ENCODE results near the gene TMPRSS6. TPM values are rescaled to one million over a fixed set of nuclear protein-coding genes. Genes with fewer than 3 reads are reported as not detected.

The TMPRSS6 gene
- total and polyA plus RNA-seq, 2 donors (not counting 1 experiment from before 2014, with no cell fraction given): 0.03 TPM; not detected in 1

DNA sequence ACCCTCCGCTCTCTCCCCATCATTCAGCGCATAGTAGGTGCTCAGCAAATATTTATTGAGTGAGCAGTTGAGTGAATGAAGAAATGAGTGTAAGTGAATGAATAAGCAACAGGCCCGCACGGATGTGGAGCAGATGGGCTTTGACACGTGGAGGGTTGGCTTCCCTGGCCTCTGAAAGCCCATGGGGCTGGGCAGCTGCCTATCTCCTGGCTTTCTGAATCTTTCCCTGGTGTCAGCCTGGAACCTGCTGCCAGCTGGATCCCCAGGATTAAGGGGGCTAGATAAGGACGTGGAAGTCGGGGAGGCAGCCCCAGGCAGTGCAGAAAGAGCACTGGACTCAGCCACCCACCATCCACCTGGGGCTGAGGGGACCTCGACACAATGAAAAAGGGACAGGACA, 27.6 kb upstream of the TMPRSS6 start:
- no peaks in the 10 kb centered on the region for H3K36me3 ChIP-seq (replicated peaks in 1 of 2; ENCODE audit: control extremely low read depth in 1 of 2, control insufficient read depth in 1 of 2, extremely low read depth in 1 of 2, insufficient read depth in 2 of 2, low read length in 1 of 2)
- H3K9me3 ChIP-seq (ENCODE audit: control extremely low read depth in 1 of 3, control insufficient read depth in 2 of 3, insufficient read depth in 1 of 3, low read length in 2 of 3): no peaks in the 10 kb centered on the region
- Mint-ChIP-seq H3K4me1 (peaks cover 8% of the 10 kb centered on the region), H3K4me3 (no peak overlapping the region), H3K9me3 (ENCODE audit: insufficient read depth) (no peaks in the 10 kb centered on the region), H3K27me3 (no peaks in the 10 kb centered on the region), H3K27ac (no peak overlapping the region)
- no peaks in the 10 kb centered on the region for H3K4me1 ChIP-seq (ENCODE audit: control insufficient read depth in 2 of 2, insufficient read depth in 2 of 2, low read length in 2 of 2)
- intact Hi-C loops (cut with micrococcal nuclease): no loop called here
- no peak for ATAC-seq (ENCODE audit: low read depth)
- no peak overlapping the region for H3K9ac ChIP-seq (ENCODE audit: low read length)
- 91% methylated on average over 6 of the region's 8 CpGs for WGBS (ENCODE audit: insufficient coverage)
- no peak overlapping the region for H3K4me3 ChIP-seq (ENCODE audit: control extremely low read depth in 1 of 5, extremely low read depth in 1 of 5, insufficient read depth in 1 of 5, low read depth in 2 of 5, low read length in 4 of 5)
- POLR2A ChIA-PET: no interaction called here
- no peaks in the 10 kb centered on the region for H3K79me2 ChIP-seq (ENCODE audit: control insufficient read depth, insufficient read depth, low read length)
- H2AFZ ChIP-seq (ENCODE audit: insufficient read depth, low read depth, low read length, poor library complexity, severe bottlenecking): no peak overlapping the region
- no peaks in the 10 kb centered on the region for H3K27me3 ChIP-seq (replicated peaks in 1 of 4; ENCODE audit: control extremely low read depth in 1 of 4, control insufficient read depth in 3 of 4, insufficient read depth in 4 of 4, low read length in 3 of 4)
- no peak for DNase-seq
- no peak overlapping the region for H3K27ac ChIP-seq (ENCODE audit: low read length in 2 of 2)
- H3K4me2 ChIP-seq (replicated peaks; ENCODE audit: low read depth, low read length, poor library complexity, severe bottlenecking): no peak overlapping the region
- CTCF ChIA-PET: interaction anchor here (1.4 kb wide), 1 partner anchor 15 kb away, joined by 3 read pairs; no protein-coding TSS in a partner anchor
- TF ChIP-seq, protein P1, sequence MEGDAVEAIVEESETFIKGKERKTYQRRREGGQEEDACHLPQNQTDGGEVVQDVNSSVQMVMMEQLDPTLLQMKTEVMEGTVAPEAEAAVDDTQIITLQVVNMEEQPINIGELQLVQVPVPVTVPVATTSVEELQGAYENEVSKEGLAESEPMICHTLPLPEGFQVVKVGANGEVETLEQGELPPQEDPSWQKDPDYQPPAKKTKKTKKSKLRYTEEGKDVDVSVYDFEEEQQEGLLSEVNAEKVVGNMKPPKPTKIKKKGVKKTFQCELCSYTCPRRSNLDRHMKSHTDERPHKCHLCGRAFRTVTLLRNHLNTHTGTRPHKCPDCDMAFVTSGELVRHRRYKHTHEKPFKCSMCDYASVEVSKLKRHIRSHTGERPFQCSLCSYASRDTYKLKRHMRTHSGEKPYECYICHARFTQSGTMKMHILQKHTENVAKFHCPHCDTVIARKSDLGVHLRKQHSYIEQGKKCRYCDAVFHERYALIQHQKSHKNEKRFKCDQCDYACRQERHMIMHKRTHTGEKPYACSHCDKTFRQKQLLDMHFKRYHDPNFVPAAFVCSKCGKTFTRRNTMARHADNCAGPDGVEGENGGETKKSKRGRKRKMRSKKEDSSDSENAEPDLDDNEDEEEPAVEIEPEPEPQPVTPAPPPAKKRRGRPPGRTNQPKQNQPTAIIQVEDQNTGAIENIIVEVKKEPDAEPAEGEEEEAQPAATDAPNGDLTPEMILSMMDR (IDR thresholded peaks at IDR 0.05): no peak
- no peak for TF ChIP-seq EZH2 (IDR thresholded peaks at IDR 0.05; ENCODE audit: borderline replicate concordance, insufficient read depth, low read depth, low read length, poor library complexity, severe bottlenecking)
- no peaks in the 10 kb centered on the region for H4K20me1 ChIP-seq (ENCODE audit: control insufficient read depth, insufficient read depth, low read length, poor library complexity, severe bottlenecking)

DNA sequence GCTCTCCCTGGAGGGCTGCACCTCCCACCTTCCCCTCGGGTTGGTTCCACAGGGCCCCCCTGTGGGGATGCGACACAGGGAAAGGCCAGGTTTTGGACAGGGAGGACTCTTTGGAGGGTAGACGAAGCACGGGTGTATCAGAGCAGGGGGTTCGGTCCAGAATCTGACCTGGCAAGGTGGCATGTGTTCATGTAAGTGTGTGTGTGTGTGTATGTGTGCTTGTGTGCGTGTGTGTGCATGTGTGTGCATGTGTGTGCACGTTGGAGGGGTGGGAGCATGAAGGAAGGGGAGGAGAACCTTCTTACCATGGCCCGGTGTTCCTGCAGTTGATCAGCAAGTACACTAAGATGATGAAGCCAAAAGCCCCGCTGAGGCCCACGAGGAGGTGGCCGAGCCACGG, 25.5 kb upstream of the TMPRSS6 start:
- H3K9ac ChIP-seq (ENCODE audit: low read length): no peak overlapping the region
- no peak overlapping the region for H2AFZ ChIP-seq (ENCODE audit: insufficient read depth, low read depth, low read length, poor library complexity, severe bottlenecking)
- no peaks in the 10 kb centered on the region for H3K9me3 ChIP-seq (ENCODE audit: control extremely low read depth in 1 of 3, control insufficient read depth in 2 of 3, insufficient read depth in 1 of 3, low read length in 2 of 3)
- ChIA-PET POLR2A (no interaction called here), CTCF (no interaction called here)
- H3K79me2 ChIP-seq (ENCODE audit: control insufficient read depth, insufficient read depth, low read length): no peaks in the 10 kb centered on the region
- no peaks in the 10 kb centered on the region for H3K9me3 Mint-ChIP-seq (ENCODE audit: insufficient read depth)
- no peaks in the 10 kb centered on the region for H3K27me3 Mint-ChIP-seq
- H3K4me1 ChIP-seq (ENCODE audit: control insufficient read depth in 2 of 2, insufficient read depth in 2 of 2, low read length in 2 of 2): no peaks in the 10 kb centered on the region
- ATAC-seq (ENCODE audit: low read depth) (no peak), DNase-seq (no peak)
- 96% methylated on average over 11 of the region's 12 CpGs for WGBS (ENCODE audit: insufficient coverage)
- no peak overlapping the region for H3K27ac ChIP-seq (ENCODE audit: low read length in 2 of 2)
- no peak for TF ChIP-seq EZH2 (IDR thresholded peaks at IDR 0.05; ENCODE audit: borderline replicate concordance, insufficient read depth, low read depth, low read length, poor library complexity, severe bottlenecking)
- TF ChIP-seq, protein P1 (IDR thresholded peaks at IDR 0.05): no peak
- no peaks in the 10 kb centered on the region for H3K27me3 ChIP-seq (replicated peaks in 1 of 4; ENCODE audit: control extremely low read depth in 1 of 4, control insufficient read depth in 3 of 4, insufficient read depth in 4 of 4, low read length in 3 of 4)
- H3K36me3 ChIP-seq (replicated peaks in 1 of 2; ENCODE audit: control extremely low read depth in 1 of 2, control insufficient read depth in 1 of 2, extremely low read depth in 1 of 2, insufficient read depth in 2 of 2, low read length in 1 of 2): no peaks in the 10 kb centered on the region
- no peak overlapping the region for H3K4me3 ChIP-seq (ENCODE audit: control extremely low read depth in 1 of 5, extremely low read depth in 1 of 5, insufficient read depth in 1 of 5, low read depth in 2 of 5, low read length in 4 of 5)
- H4K20me1 ChIP-seq (ENCODE audit: control insufficient read depth, insufficient read depth, low read length, poor library complexity, severe bottlenecking): no peaks in the 10 kb centered on the region
- H3K4me3 Mint-ChIP-seq: no peak overlapping the region
- no peak overlapping the region for H3K27ac Mint-ChIP-seq
- intact Hi-C loops (cut with micrococcal nuclease): no loop called here
- no peak overlapping the region for H3K4me2 ChIP-seq (replicated peaks; ENCODE audit: low read depth, low read length, poor library complexity, severe bottlenecking)
- peaks cover 8% of the 10 kb centered on the region for H3K4me1 Mint-ChIP-seq
